ENCODE results near the gene HIP1.

GRCh38 chr7:75715864-75716263, 22.9 kb downstream of the HIP1 start:
- TF ChIP-seq, protein P1, sequence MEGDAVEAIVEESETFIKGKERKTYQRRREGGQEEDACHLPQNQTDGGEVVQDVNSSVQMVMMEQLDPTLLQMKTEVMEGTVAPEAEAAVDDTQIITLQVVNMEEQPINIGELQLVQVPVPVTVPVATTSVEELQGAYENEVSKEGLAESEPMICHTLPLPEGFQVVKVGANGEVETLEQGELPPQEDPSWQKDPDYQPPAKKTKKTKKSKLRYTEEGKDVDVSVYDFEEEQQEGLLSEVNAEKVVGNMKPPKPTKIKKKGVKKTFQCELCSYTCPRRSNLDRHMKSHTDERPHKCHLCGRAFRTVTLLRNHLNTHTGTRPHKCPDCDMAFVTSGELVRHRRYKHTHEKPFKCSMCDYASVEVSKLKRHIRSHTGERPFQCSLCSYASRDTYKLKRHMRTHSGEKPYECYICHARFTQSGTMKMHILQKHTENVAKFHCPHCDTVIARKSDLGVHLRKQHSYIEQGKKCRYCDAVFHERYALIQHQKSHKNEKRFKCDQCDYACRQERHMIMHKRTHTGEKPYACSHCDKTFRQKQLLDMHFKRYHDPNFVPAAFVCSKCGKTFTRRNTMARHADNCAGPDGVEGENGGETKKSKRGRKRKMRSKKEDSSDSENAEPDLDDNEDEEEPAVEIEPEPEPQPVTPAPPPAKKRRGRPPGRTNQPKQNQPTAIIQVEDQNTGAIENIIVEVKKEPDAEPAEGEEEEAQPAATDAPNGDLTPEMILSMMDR (IDR thresholded peaks at IDR 0.05): no peak
- TF ChIP-seq POLR2AphosphoS5 (IDR thresholded peaks at IDR 0.05; ENCODE audit: low read depth, low read length): no peak
- TF ChIP-seq, protein P2, sequence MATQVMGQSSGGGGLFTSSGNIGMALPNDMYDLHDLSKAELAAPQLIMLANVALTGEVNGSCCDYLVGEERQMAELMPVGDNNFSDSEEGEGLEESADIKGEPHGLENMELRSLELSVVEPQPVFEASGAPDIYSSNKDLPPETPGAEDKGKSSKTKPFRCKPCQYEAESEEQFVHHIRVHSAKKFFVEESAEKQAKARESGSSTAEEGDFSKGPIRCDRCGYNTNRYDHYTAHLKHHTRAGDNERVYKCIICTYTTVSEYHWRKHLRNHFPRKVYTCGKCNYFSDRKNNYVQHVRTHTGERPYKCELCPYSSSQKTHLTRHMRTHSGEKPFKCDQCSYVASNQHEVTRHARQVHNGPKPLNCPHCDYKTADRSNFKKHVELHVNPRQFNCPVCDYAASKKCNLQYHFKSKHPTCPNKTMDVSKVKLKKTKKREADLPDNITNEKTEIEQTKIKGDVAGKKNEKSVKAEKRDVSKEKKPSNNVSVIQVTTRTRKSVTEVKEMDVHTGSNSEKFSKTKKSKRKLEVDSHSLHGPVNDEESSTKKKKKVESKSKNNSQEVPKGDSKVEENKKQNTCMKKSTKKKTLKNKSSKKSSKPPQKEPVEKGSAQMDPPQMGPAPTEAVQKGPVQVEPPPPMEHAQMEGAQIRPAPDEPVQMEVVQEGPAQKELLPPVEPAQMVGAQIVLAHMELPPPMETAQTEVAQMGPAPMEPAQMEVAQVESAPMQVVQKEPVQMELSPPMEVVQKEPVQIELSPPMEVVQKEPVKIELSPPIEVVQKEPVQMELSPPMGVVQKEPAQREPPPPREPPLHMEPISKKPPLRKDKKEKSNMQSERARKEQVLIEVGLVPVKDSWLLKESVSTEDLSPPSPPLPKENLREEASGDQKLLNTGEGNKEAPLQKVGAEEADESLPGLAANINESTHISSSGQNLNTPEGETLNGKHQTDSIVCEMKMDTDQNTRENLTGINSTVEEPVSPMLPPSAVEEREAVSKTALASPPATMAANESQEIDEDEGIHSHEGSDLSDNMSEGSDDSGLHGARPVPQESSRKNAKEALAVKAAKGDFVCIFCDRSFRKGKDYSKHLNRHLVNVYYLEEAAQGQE (IDR thresholded peaks at IDR 0.05; ENCODE audit: insufficient read depth in 1 of 2, low read depth in 2 of 2, low read length in 1 of 2): no peak
